MM.1S (cell line): ENCODE data around the gene NXN.

Experiments used
- DNase-seq: peaks from one replicate; pipeline ENCODE4 v3.0.0-alpha.2; 2015
- H2AFZ ChIP-seq: fragments of 300-600 bp; sonication (generic); 2 replicates; pipeline ENCODE4 v1.6.0; 2016; ENCODE audit warnings: antibody characterized with exemption, low read length
- H3F3A ChIP-seq: fragments of 300-600 bp; sonication (generic); 2 replicates; pipeline ENCODE4 v1.6.1; 2016; ENCODE audit warnings: mild to moderate bottlenecking, antibody characterized with exemption, low read length, moderate library complexity, mixed read lengths; ENCODE audit not compliant: insufficient read depth
- H3K27ac ChIP-seq: fragments of 300-600 bp; sonication (generic); 2 replicates; pipeline ENCODE4 v1.5.1; 2016; ENCODE audit warnings: mild to moderate bottlenecking, low read length
- H3K27me3 ChIP-seq: fragments of 300-600 bp; sonication (generic); replicated peaks from 2 replicates; pipeline ENCODE4 v1.6.0; 2016; ENCODE audit warnings: low read length; ENCODE audit not compliant: insufficient read depth
- H3K36me3 ChIP-seq: fragments of 300-600 bp; sonication (generic); replicated peaks from 2 replicates; pipeline ENCODE4 v1.6.1; 2016; ENCODE audit warnings: mild to moderate bottlenecking, low read length, mixed read lengths; ENCODE audit not compliant: insufficient read depth
- H3K4me1 ChIP-seq: fragments of 300-600 bp; sonication (generic); 2 replicates; pipeline ENCODE4 v1.6.1; 2016; ENCODE audit warnings: low read length, mixed read lengths
- H3K4me2 ChIP-seq: fragments of 300-600 bp; sonication (generic); 2 replicates; pipeline ENCODE4 v1.6.0; 2016; ENCODE audit warnings: low read depth, low read length
- H3K4me3 ChIP-seq: fragments of 300-600 bp; sonication (generic); 2 replicates; pipeline ENCODE4 v1.5.1; 2016; ENCODE audit warnings: low read length, mixed read lengths
- H3K79me2 ChIP-seq: fragments of 300-600 bp; sonication (generic); 2 replicates; pipeline ENCODE4 v1.6.1; 2016; ENCODE audit warnings: mixed run types, low read length, mixed read lengths
- H3K9ac ChIP-seq: fragments of 300-600 bp; sonication (generic); 2 replicates; pipeline ENCODE4 v1.6.1; 2016; ENCODE audit warnings: low read length, mixed read lengths
- H3K9me2 ChIP-seq: fragments of 300-600 bp; sonication (generic); replicated peaks from 2 replicates; pipeline ENCODE4 v1.6.1; 2016; ENCODE audit warnings: mild to moderate bottlenecking, low read length, mixed read lengths; ENCODE audit not compliant: insufficient read depth
- H3K9me3 ChIP-seq: fragments of 300-600 bp; sonication (generic); replicated peaks from 2 replicates; pipeline ENCODE4 v1.6.1; 2016; ENCODE audit warnings: mild to moderate bottlenecking, low read length, mixed read lengths; ENCODE audit not compliant: insufficient read depth
- H4K20me1 ChIP-seq: fragments of 300-600 bp; sonication (generic); 2 replicates; pipeline ENCODE4 v1.6.1; 2016; ENCODE audit warnings: mild to moderate bottlenecking, low read length, moderate library complexity, mixed read lengths; ENCODE audit not compliant: insufficient read depth
- EZH2 ChIP-seq: fragments of 300-600 bp; sonication (generic); optimal IDR thresholded peaks from 2 replicates; pipeline ENCODE3; 2017; ENCODE audit warnings: low read depth, mild to moderate bottlenecking, antibody characterized with exemption, low read length, mixed read lengths
- EZH2phosphoT487 ChIP-seq: fragments of 300-600 bp; sonication (generic); IDR thresholded peaks from 2 replicates; pipeline ENCODE4 v1.6.1; 2018; ENCODE audit warnings: antibody characterized with exemption, low read length
- TF ChIP-seq, protein P1 (sequence below): fragments of 300-600 bp; sonication (generic); IDR thresholded peaks from 2 replicates; pipeline ENCODE4 v1.5.1; 2016; ENCODE audit warnings: antibody characterized with exemption, low read length, mixed read lengths

Gene NXN

DNA sequence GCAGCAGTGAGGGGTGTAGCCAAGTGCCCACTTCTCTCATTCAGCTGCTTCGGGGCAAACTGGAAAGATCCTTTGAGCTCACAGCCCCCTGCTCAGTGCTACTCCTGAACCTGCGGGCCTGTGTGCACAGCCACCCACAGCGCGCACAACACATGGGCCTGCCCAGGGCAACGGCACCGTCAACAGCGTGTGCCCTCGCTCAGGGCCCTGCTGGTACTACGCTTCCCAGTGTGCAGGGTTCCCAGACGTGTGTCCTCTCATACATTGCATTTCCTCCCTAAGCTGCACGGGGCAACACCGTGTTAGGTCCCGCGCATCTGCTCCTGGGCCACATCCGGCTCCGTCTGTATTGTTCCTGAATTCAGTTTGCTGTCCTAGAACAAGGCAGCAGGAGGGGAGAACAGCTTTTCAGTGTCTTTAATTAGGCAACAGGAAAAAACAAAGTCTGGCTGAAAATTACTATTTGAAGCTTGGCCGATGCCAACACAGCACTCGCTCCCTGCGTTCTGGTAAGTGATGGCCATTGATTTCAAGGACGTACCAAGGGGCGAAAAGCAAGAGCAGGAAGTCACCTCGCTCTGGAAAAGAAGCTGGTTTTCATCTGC lies 182.2 kb downstream of the NXN start:
- Histone ChIP-seq H3K4me3 (no peak overlapping the region), H3F3A (no peaks in the 10 kb centered on the region), H3K9me3 (no peaks in the 10 kb centered on the region), H3K36me3 (peaks cover 2% of the 10 kb centered on the region; the same call in 1 of the 2 replicates), H3K9ac (no peak overlapping the region), H3K4me2 (no peak overlapping the region), H3K79me2 (no peaks in the 10 kb centered on the region), H2AFZ (no peak overlapping the region), H4K20me1 (no peaks in the 10 kb centered on the region), H3K4me1 (no peaks in the 10 kb centered on the region), H3K27ac (no peak overlapping the region), H3K9me2 (no peaks in the 10 kb centered on the region), H3K27me3 (peaks cover 53% of the 10 kb centered on the region)
- no peak for DNase-seq
- TF ChIP-seq EZH2 (no peak), EZH2phosphoT487 (no peak)
- TF ChIP-seq, protein P1, sequence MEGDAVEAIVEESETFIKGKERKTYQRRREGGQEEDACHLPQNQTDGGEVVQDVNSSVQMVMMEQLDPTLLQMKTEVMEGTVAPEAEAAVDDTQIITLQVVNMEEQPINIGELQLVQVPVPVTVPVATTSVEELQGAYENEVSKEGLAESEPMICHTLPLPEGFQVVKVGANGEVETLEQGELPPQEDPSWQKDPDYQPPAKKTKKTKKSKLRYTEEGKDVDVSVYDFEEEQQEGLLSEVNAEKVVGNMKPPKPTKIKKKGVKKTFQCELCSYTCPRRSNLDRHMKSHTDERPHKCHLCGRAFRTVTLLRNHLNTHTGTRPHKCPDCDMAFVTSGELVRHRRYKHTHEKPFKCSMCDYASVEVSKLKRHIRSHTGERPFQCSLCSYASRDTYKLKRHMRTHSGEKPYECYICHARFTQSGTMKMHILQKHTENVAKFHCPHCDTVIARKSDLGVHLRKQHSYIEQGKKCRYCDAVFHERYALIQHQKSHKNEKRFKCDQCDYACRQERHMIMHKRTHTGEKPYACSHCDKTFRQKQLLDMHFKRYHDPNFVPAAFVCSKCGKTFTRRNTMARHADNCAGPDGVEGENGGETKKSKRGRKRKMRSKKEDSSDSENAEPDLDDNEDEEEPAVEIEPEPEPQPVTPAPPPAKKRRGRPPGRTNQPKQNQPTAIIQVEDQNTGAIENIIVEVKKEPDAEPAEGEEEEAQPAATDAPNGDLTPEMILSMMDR, result no peak

DNA sequence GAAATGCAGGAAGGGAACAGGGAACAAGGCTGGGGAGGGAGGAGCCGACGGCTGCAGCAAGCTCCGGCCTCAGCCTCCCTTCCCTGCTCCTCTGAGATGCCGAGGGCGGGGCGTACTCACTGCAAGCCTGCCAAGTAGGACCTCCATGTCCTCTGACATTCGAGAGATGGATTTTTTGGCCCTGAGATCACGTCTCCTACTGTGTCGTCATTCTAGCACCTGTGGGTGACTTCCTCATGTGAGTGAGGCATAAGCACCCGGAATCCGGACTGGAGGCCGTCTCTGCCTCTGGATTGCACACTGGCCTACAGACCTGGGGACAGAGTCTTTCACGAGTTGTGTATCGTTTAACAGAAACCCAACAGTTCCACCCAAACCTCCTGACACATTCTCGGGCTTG lies 183.0 kb downstream of the NXN start:
- no peaks in the 10 kb centered on the region for H3K79me2 ChIP-seq
- no peak overlapping the region for H3K27ac ChIP-seq
- H3K36me3 ChIP-seq, result peaks cover 9% of the 10 kb centered on the region; the same call in 1 of the 2 replicates
- H3K4me2 ChIP-seq, result no peak overlapping the region
- H3K9ac ChIP-seq, result no peak overlapping the region
- H3K4me3 ChIP-seq, result no peak overlapping the region
- H2AFZ ChIP-seq, result no peak overlapping the region
- H3K4me1 ChIP-seq, result no peaks in the 10 kb centered on the region
- no peak for DNase-seq
- H3K9me2 ChIP-seq, result no peaks in the 10 kb centered on the region
- TF ChIP-seq EZH2 (no peak), EZH2phosphoT487 (no peak)
- TF ChIP-seq, protein P1, result no peak
- H3K27me3 ChIP-seq, result peaks cover 46% of the 10 kb centered on the region
- H3K9me3 ChIP-seq, result no peaks in the 10 kb centered on the region
- no peaks in the 10 kb centered on the region for H4K20me1 ChIP-seq
- no peaks in the 10 kb centered on the region for H3F3A ChIP-seq

DNA sequence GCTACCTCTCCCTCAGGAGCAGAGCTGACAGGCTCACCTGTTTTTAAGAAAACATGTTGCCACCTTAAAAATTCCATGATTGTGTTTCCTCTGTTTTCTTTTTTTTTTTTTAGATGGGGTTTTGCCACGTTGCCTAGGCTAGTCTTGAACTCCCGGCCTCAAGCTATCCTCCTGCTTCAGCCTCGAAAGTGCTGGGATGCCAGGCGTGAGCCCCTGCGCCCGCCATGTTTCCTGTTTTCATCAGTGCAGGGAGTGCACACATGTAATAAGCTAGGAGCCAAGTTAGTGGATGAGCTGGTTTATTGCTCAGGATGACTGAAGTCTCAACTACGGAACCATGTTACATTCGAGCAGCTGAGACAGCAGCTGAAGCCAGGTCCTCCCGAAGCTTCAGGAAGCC lies 183.9 kb downstream of the NXN start:
- H3K9me2 ChIP-seq, result no peaks in the 10 kb centered on the region
- TF ChIP-seq EZH2, result no peak
- no peak for TF ChIP-seq EZH2phosphoT487
- TF ChIP-seq, protein P1, result no peak
- H3K4me2 ChIP-seq, result no peak overlapping the region
- H3K27ac ChIP-seq, result no peak overlapping the region
- H3K4me1 ChIP-seq, result no peaks in the 10 kb centered on the region
- H3K27me3 ChIP-seq, result peaks cover 38% of the 10 kb centered on the region
- DNase-seq, result no peak
- no peak overlapping the region for H2AFZ ChIP-seq
- H3K36me3 ChIP-seq, result peaks cover 9% of the 10 kb centered on the region; the same call in 1 of the 2 replicates
- no peaks in the 10 kb centered on the region for H3K79me2 ChIP-seq
- no peak overlapping the region for H3K9ac ChIP-seq
- H3K4me3 ChIP-seq, result no peak overlapping the region
- no peaks in the 10 kb centered on the region for H4K20me1 ChIP-seq
- H3K9me3 ChIP-seq, result no peaks in the 10 kb centered on the region
- H3F3A ChIP-seq, result no peaks in the 10 kb centered on the region
